HG02678 (cell line): ENCODE measurements around the gene TNKS2.
"Not testable (repeated sequence)": the region's sequence is repeated elsewhere in the genome, so short reads cannot be mapped to it uniquely, and the experiment has no call there.

Experiments
- ATAC-seq: cut with Tn5 transposase; IDR thresholded peaks from one replicate; pipeline ENCODE4 v1.9.1; 2021; ENCODE audit warnings: mild to moderate bottlenecking, moderate library complexity; ENCODE audit not compliant: unreplicated experiment

TNKS2 gene

DNA sequence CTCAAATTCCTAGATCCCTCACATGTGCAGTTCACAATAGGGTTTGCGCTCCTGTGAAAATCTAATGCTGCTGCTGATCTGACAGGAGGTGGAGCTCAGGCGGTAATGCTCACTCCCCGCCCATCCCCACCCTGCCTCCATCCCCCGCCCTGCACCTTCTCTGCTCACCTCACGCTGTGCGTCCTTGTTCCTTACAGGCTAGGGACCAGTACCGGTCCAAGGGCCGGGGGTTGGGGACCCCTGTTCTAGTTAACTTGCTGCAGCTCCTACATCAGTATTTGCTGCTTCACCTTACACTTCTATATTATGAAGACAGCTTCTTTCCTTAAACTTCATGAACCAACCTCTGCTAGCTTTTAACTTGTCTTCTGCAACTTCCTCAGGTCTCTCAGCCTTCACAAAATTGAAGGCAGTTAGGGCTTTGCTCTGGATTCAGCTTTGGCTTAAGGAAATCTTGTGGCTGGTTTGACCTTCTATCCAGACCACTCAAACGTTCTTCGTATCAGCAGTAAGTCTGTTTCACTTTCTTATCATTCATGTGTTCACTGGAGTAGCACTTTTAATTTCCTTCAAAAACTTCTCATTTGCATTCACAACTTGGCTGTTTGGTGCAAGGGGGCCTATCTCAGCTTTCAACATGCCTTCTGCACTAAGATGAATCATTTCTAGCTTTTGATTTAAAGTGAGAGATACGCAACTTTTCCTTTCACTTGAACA lies 1.7 kb upstream of the TNKS2 start:
- ATAC-seq: peak; percentile 37

DNA sequence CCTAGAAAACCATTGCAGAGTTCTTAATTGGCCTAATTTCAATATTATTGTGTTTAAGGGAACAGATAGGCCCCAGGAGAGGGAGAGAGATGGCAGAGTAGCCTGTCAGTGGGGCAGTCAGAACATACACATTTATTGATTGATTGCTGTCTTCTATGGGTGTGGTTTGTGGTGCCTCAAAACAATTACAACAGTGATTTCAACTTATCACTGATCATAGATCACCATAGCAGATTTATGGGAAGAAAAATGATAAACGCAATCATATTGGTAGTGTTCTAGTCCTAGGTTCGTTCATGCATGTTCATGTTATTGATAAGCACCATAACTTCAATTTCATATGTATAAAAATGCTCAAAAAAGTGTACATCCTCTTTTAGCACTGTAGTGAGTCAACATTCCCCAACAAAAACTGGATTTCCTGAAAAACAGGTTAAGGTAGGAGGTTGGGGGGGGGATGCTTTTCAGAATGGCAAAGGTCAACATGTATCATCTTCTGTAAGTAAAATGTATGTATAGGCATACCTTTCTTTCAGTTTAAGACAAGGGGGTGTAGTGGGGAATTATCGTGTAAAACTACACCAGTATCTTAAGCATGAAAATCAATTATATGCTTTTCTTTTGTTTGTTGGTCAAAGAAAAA lies 1.1 kb upstream of the TNKS2 start:
- no peak for ATAC-seq

DNA sequence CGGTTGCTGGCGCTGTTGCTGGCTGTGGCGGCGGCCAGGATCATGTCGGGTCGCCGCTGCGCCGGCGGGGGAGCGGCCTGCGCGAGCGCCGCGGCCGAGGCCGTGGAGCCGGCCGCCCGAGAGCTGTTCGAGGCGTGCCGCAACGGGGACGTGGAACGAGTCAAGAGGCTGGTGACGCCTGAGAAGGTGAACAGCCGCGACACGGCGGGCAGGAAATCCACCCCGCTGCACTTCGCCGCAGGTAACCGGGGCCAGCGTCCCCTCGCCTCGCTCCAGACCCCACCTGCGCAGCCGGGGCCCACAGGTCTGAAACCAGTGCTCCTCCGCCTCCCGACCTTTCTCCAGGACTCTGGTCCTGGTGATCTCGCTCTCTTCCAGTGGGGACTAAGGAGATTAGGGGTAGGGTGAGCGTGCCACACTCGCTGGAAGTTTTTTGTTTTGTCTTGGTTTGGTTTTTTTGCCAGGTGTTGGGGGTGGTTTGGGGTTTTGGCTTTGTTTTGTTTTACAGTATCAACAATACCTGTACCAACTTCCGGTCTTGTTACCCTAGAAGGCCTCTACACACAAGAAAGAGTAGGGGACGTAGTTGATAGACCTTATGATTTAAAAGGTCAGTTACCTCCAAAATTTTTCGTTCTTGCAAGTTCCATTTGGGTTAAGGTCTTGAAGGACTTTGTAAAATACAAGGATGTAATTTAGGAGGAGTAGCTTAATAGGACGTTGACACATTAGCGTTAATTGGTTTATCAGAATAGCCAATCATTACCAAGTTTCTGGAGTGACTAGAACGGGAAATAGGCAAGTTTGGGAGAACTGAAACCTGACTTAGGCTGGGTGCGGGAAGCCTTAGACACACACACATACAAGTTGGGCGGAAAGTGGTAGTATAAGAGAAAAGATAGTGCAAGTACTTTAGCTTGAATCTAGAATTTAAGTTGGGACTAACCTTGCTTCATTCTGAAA lies 704 bp downstream of the TNKS2 start:
- peak; percentile 36 for ATAC-seq

DNA sequence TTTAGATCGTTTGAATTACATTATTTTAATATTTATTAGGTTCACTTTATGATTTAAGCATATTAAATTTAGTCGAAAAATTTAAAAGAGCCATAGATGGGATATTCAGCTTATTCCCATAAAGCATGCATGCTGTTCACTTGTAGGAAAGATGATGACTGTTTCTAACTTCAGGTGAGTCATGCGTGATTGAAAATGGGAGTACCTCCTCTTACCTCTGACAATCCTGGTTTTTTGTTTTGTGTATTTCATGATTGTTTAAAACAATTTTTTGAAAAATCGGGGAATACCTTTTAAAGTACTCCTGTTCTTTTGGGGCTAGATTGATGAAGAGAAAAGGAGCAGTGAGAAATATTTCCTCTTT lies 1.4 kb downstream of the TNKS2 start:
- no peak for ATAC-seq

DNA sequence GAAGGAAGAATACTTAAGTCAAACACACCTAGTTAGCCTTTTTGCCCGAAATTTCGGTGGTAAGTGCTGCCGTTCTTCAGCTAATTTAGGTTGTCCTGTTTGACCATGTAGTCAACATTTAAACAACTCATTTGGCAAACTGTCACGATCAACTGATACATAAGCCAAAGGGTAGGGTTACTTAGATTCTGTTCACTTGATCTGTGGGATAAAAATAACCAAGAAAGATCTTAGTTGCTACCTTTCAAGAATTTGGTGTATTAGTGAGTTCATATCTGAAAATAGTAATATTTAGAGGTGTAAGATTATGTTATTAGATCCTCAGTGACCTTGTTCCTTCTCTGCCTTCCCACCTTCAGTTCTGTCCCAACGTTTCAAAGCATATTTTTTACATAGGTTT lies 2.0 kb downstream of the TNKS2 start:
- no peak for ATAC-seq

DNA sequence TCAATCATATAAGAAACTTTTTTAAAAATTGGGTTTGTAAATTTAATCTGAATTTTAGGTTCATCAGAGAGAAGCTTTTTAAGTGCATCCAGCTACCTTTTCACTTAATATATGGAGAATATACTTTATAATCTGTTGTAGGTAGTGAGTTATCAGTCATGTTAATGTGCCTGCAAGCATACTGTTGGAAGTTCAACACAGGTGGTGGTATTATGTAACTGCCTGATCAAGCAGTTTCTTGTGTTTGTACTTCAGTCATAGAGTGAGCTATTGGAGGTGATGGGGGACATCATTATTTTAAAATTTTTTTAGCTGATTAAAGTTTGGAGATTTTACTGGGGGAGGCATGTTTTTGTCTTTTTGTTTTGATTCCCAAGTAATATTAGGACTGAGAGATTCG lies 2.5 kb downstream of the TNKS2 start:
- ATAC-seq: no peak

DNA sequence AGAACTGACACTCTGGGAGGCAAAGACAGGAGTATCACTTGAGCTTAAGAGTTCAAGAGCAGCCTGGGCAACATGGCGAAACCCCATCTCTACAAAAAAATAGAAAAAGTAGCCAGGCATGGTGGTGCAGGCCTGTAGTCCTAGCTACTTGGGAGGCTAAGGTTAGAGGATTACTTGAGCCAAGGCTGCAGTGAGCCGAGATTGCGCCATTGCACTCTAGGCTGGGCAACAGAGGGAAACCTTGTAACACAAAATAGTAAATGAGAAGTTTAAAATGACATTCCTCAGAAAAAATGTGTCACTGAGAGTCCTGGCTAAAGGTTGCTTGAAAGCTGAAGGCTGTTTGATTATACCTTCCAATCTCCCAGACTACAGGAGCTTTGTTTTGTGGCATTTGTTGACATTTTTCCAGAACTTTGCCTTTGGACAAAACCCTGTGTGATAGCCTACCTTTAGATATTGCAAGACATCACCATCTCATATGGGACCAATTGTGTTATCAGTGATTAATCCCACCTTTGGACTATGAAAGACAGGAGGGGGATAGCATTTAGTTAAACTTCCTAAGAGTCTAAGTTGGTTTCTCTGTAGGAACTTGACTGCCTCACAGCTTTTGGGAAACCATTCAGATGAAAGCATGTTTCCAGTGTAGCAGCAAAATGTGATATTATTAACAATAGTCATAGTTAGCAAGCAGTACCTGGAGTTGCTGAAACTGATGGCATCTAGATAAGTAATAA lies 5.3 kb downstream of the TNKS2 start:
- ATAC-seq: no peak

DNA sequence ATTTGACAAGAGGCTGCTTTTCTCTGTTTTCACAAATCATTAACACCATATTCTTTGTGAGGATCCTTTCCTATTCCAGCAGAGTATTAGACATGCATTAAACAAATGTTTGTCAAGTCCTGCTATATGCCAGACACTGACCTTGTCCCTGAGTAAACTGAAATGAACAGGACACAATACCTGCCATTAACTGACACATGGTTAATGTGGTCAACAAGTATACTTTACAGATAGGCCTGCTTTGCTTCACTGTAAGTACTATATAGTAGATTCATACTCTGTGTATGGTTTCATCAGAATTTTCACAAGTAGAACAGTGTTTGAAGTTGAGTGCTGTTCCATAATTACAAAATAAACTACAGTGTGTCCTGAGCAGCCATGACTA lies 5.9 kb downstream of the TNKS2 start:
- no peak for ATAC-seq

DNA sequence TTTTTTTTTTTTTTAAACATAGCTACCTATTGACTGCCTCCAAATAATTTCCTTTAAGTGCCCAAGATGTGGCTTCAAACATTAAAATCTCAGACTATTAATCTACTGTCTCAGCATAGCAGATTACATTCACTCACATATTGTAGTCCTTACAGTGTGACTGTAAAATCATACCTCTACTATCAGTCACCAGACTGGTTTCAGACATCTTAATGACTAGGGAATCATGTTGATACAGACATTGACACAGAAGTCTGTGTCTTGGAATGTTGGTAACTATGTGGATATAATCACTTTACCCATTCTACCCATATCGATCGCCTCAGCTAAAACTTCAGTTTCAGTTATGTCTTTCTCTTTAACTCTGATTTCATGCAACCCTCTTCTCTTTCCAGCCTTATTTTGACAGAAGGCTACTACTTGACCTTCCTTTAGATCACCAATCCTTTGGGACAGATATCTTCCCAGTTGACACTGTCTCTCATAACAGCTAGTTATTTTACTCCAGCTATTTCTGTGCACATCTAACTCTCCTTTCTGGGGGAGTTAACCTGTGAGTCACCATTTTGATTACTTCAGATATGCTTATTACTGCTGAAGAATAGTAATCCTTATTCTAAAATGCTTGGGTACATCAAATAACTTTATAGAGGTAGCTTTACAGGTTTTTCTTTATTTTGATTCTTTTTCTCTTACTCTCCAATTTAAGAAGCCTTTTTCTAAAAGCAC lies 7.0 kb downstream of the TNKS2 start:
- no peak for ATAC-seq

DNA sequence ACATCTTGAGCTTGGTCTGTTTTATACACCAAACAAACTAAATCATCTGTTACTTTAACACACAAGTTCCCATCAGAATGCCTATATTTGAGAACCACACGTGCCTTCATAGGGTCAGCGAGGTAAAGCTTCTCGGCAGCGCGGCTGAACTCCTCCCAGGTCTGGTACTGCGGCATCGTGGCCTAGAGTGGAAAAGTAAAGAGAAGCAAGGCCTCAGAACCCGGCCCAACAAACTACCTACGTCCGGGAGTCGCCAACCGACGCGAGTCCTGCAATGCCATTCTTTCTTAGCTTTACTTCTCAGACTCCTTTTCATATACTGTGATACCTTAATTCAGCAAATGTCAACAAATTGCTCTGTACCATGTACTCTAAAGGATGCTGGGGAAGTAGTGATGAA lies 9.0 kb downstream of the TNKS2 start:
- not testable (repeated sequence) for ATAC-seq

DNA sequence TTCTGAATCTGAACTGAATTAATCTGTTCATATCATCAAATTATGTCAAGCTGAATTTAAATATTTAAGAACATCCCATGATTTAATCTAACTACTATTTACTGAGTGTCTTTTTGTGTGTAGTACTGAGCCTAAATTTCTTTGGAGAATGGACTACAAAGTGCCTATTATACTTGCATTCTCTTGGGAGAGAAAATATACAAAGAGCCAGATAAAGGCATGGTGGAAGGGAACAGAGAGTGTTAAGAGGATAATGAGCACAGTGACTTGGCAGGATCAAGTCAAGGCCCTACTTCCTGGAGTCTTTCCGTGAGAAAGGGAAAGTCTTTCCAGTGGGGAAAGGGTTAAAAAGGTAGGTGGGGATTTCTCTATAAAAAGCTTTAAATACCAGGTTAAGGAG lies 15.0 kb downstream of the TNKS2 start:
- no peak for ATAC-seq

DNA sequence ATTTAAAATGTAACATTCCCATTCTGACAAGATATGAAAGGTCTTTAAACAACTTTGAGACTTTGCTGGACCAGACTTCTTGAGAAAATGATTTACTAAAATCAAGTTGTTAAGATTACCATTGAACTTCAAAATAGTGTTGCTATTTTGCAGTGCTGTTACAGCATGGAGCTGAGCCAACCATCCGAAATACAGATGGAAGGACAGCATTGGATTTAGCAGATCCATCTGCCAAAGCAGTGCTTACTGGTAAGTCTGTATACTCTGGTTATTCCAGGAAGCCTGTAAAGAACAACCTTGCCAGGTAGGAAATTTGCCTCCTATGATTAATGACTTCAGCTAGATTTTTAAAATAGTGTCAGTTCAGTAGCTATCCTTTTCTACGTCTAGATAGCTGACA lies 18.8 kb downstream of the TNKS2 start:
- ATAC-seq: no peak

DNA sequence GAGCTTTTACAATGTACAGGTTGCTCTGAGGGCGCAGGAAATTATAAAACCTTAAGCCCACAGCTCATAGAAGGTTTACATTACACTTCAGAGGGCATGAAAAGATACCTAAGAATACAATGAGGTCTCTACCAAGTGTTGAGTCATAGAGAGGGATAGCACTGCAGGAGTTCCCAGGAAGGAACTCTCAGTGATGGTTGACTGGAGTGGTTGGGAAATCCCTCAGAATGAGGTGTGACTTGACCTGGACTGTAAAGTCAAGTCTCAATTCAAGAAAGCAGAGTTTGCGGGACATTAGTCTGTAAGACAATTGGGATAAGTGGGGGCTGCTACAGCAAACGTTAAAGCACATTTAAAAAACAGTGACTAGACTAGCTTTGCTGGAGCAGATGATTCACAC lies 21.9 kb downstream of the TNKS2 start:
- ATAC-seq: no peak

DNA sequence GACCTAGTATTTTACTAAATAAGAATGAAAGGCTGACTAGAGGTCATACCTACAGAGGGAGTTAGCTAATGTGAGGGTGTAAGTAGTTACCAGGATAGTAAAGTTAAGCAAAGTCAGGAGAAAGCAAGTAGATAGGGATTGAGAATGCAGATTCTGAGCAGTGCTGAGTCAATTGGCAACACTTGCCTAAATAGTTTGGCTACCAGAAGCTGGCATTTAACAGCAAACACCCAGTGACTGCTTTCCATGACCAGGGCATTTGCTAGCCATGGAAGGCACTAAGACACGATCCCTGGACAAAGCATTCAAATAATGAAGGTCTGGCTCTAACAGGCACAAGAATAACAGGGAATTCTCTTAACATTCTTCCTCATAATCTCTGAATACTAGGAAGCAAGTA lies 25.9 kb downstream of the TNKS2 start:
- ATAC-seq: no peak

DNA sequence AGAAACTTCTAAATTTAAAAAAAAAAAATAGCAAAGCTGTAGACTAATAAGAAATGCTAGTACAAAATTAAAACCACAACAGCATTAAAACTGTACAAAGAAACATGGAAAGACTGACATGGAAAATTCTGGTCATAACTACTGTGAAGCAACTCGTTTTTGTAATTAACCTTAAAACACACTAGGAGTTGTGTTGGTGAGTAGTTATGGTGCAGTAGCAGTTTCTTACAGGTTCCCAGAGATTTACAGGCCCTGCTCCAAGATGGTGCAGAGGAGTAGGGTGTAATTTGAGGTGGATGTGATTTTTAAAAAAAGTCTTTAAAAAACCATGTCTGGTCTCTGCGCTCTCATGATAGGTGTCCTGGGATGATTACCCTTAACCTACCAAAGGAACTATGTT lies 31.0 kb downstream of the TNKS2 start:
- no peak for ATAC-seq

DNA sequence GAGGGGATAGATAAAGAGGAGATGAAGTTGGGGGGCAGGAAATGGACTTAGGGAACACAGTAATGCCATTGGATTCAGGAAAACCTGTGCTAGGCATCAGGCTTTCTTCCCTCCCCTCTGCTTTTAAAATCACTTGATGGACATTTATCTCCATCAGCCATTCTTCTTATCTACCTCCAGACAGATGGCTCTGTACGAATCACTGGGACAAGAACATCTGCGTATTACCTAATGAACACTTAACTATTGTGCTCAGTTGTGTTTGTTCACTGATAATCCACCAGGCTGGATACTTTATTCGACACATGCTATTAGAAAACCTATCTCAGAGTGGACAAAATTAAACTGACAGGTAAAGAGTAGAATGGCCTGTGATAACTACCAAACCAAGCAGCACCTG lies 40.0 kb downstream of the TNKS2 start:
- ATAC-seq: no peak

DNA sequence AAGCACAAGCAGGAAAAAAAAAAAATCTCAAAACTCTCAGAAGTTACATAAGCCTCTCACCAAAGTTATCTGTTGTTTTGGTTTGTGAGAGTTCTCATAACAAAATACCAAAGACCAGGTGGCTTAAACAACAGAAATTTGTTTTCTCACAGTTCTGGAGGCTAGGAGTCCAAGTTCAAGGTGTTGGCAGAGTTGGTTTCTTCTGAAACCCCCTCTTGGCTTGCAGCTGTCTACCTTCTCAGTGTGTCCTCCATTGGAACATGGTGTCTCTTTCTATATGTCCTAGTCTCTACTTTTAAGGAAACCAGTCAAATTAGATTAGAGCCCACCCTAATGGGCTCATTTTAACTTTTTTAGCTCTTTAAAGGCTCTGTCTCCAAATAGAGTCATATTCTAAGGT lies 44.9 kb downstream of the TNKS2 start:
- ATAC-seq: peak; percentile 44

DNA sequence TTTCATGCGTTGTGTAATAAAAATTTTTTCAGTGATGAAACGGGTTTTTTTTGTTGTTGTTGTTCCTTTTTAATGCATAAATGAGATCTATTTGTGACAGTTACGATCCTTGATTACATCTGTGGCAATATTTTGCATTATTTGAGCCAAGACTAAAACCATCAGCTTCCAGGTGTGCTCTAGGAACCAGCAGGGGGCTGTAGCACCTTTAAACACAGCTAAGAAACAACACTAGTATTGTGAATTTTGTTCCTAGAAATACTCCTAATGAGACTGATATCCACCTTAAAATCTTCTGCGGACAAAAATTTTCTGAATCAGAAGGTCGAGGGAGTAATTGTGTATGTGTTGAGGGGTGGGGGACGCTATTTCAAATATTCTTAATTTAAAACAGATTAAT lies 58.4 kb downstream of the TNKS2 start:
- ATAC-seq: no peak

DNA sequence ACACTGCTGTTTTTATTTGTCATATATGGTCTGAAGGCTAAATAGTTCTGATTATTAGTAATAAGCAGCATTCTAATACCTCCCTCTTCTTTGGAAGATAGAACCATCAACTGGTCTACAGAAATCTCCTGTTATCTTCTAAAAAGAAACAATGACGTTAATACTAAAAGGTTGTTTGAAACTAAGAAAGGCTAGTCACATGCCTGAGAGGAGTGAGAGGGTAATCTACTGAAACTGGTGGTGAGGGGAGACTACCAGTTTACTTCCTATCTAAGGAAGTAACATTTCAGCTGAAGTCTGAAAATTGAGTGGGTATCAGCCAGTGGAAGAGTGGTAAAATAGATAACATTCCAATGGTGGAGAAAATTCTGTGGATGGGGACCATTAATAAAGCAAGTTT lies 62.7 kb downstream of the TNKS2 start:
- no peak for ATAC-seq

DNA sequence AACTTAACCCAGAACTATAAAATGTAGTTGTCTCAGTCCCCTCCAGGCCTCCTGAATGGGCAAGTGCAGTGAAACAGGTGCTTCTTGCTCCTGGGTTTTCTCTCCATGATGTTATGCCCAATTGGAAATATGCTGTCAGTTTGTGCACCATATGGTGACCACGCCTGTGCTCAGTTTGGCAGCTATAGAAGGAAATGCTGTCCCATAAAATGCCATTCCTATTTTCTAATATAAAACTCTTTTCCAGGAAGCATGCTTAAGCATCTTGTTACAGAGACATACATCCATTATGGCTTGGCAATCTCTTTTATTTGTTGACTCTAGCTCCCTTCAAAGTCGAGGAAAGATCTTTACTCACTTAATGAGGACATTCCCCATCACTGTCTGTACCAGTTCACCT lies 65.9 kb downstream of the TNKS2 start:
- ATAC-seq: no peak

DNA sequence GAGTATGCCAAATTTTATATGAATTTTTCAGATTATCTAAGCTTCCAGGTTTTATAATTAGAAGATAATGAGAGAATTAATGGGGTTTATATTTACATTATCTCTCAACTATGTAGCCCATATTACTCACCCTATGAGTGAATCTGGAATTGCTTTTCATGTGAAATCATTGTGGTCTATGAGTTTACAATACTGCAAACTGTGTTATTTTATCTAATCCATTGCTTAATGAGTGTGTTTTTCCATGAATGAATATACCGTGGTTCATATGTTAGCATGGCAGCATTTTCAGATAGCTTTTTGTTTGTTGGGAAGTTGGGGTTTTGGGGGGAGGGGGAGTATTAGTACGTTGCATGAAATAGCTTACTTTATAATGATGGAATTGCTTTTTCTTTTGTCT lies 66.5 kb downstream of the TNKS2 start:
- no peak for ATAC-seq
